K562 treated with DMSO at 1 percent for 24 hours (cell line): ENCODE results near the gene KAZN. TPM values are rescaled to one million over a fixed set of nuclear protein-coding genes. Genes with fewer than 3 reads are reported as not detected.

Experiments
- total RNA-seq: library from RNA; unstranded; fragments of 300-600 nt; gene quantifications from 2 replicates; pipeline ENCODE4 v1.2.3, GENCODE V29; 2022; ENCODE audit warnings: low read depth; ENCODE audit not compliant: insufficient read depth

The KAZN gene
- 10.0 and 11.5 TPM in 2 replicates for total RNA-seq

GRCh38 chr1:14598498-14599182 is at the start of gene KAZN:
KAZN (plus strand) TSS chr1:14598685.

GRCh38 chr1:15153184-15153841 is 554.8 kb downstream of the KAZN start, which contains the start of gene TMEM51:
TMEM51 (plus strand) TSS chr1:15153747; CDS start chr1:15215088, 61,341 bp downstream.

